BE2C (cell line): ENCODE data around the gene ZNF569. TPM values are rescaled to one million over a fixed set of nuclear protein-coding genes. Genes with fewer than 3 reads are reported as not detected.

Source experiments
- DNase-seq: peaks from one replicate; pipeline ENCODE4 v3.0.0-alpha.2; 2020
- H3K27me3 ChIP-seq: fragments of 250-450 bp; sonication (Bioruptor Pico); 2 replicates; pipeline ENCODE4 v1.5.1; 2020; ENCODE audit warnings: mild to moderate bottlenecking
- H3K36me3 ChIP-seq: fragments of 250-450 bp; sonication (Bioruptor Pico); 2 replicates; pipeline ENCODE4 v1.5.1; 2020; ENCODE audit warnings: mild to moderate bottlenecking
- H3K4me1 ChIP-seq: fragments of 250-450 bp; sonication (Bioruptor Pico); 2 replicates; pipeline ENCODE4 v1.5.1; 2020
- H3K4me3 ChIP-seq: 2 replicates; pipeline ENCODE4 v1.5.1; 2011; ENCODE audit warnings: low read depth, low read length
- H3K9me3 ChIP-seq: fragments of 250-450 bp; sonication (Bioruptor Pico); 2 replicates; pipeline ENCODE4 v1.5.1; 2020
- polyA plus RNA-seq: library from polyadenylated mRNA; unstranded; fragments of >200 nt; gene quantifications from one replicate; pipeline ENCODE4 v1.2.1, GENCODE V29; 2012; ENCODE audit warnings: low read depth, missing spikeins; ENCODE audit not compliant: insufficient read length, insufficient read depth
- TF ChIP-seq, protein P1 (sequence below): IDR thresholded peaks from 2 replicates; pipeline ENCODE4 v1.5.1; 2012; ENCODE audit warnings: mild to moderate bottlenecking, low read depth, low read length

ZNF569 gene
- polyA plus RNA-seq = 4.2 TPM

DNA sequence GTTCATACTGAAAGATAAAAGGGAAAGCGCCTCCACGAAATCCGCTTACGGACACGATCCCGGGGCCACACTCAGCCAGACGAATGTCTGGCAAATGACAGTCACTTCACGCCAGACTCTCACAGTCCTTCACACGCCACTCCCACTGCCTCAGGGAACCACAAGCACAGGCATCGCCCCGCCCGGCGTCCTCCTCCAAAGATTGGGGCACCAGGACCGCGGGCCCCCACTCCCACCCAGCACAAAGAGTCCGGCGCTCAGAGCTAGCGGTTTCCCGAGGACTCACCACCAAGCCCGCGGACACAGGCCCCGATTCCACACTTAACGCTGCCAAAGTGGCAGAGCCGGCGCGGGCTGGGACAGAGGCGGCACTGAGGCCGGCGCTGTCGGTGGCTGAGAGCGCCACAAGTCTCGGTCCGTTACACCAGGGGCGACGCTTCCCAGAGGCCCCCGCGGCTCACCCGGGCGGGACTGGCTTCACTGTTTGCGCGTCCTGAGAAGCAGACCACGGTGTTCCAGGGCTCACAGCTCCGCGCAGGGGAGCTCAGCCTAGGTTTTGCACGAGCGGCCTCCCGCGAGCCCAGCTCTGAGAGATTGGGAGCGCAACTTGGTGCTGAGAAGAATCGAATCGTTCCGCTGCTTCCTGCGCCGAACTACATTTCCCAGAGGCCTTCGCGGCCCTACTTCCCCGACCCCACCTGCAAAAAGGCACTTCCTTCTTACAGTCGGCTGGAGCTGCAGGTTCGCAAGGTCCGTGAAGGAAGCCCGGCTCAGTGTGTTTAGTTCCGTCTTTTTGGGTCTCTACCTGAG is at the start of gene ZNF569:
TSS of gene ZNF569 (minus strand) at position 647 of the 810 bp plus-strand sequence. CDS start 22,523 bp downstream, outside the sequence.
- H3K36me3 ChIP-seq = peaks cover 25% of the 10 kb centered on the region
- H3K4me1 ChIP-seq = no peaks in the 10 kb centered on the region
- peak; percentile 86 for DNase-seq
- no peaks in the 10 kb centered on the region for H3K27me3 ChIP-seq
- TF ChIP-seq, protein P1, sequence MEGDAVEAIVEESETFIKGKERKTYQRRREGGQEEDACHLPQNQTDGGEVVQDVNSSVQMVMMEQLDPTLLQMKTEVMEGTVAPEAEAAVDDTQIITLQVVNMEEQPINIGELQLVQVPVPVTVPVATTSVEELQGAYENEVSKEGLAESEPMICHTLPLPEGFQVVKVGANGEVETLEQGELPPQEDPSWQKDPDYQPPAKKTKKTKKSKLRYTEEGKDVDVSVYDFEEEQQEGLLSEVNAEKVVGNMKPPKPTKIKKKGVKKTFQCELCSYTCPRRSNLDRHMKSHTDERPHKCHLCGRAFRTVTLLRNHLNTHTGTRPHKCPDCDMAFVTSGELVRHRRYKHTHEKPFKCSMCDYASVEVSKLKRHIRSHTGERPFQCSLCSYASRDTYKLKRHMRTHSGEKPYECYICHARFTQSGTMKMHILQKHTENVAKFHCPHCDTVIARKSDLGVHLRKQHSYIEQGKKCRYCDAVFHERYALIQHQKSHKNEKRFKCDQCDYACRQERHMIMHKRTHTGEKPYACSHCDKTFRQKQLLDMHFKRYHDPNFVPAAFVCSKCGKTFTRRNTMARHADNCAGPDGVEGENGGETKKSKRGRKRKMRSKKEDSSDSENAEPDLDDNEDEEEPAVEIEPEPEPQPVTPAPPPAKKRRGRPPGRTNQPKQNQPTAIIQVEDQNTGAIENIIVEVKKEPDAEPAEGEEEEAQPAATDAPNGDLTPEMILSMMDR = no peak
- H3K9me3 ChIP-seq = 0 out of 2 replicates have a peak, but pooled peaks cover 3% of the 10 kb centered on the region
- H3K4me3 ChIP-seq = peak within 1 kb of the TSS; percentile 95

DNA sequence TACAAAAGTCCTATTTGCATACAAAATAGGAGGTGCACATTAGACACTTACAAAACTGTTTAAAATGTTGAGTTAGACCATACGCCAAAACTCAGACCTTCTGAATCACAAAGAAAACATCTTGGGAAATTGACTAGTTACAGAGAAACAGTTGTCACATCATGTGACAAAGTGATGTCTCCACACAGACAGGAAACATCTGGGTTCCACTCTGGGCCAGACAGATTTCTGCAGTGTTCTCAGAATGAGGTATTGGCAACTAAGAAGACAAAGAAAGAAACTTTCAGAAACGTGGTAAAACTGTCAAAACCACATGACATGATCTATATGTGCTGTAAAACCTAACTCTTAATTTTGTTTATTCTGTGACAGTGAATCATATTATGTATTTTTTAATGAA is 46.2 kb upstream of the ZNF569 start:
- TF ChIP-seq, protein P1 = no peak
- H3K4me3 ChIP-seq = no peak overlapping the region
- no peak for DNase-seq
- no peaks in the 10 kb centered on the region for H3K9me3 ChIP-seq
- H3K36me3 ChIP-seq = no peaks in the 10 kb centered on the region
- H3K4me1 ChIP-seq = no peaks in the 10 kb centered on the region
- H3K27me3 ChIP-seq = no peaks in the 10 kb centered on the region

DNA sequence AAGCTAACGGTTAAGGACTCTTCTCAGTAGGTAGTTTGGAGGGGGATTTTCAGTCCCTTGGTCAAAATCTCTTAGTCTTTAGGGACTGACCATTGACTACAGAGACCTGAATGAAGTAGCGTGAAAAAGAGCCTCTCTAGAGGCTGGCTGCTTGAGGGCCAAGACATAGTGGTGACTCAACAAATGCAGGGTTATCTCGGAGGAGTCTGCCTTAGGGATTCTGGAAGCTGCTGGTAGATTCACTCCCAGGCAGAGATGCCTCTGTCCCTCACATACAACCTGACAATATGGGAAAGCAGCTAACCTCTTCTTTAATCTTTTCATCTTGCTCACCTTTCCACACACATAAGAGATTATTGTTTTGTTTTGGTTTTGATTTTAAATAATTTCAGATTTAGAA is 44.6 kb upstream of the ZNF569 start:
- H3K9me3 ChIP-seq = peaks cover 5% of the 10 kb centered on the region; the same call in 1 of the 2 replicates
- DNase-seq = no peak
- TF ChIP-seq, protein P1 = no peak
- H3K36me3 ChIP-seq = no peaks in the 10 kb centered on the region
- no peak overlapping the region for H3K4me3 ChIP-seq
- H3K27me3 ChIP-seq = peaks cover 3% of the 10 kb centered on the region; the same call in 1 of the 2 replicates
- H3K4me1 ChIP-seq = no peaks in the 10 kb centered on the region

DNA sequence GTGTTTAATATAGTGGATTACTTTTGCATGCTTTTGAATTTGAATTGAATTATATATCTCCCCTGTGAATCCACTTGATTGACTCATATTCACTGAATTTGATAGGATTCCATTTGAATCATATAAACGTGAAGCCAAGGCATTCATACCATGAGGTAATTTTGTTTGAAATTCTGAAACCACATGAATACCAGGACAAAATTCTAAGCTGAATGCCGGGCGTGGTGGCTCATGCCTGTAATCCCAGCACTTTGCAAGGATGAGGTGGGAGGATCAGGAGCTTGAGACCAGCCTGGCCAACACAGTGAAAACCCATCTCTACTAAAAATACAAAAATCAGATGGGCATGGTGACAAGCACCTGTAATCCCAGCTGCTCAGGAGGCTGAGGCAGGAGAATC is 43.9 kb upstream of the ZNF569 start:
- Histone ChIP-seq H3K27me3 (peaks cover 4% of the 10 kb centered on the region; the same call in 1 of the 2 replicates), H3K36me3 (no peaks in the 10 kb centered on the region), H3K4me1 (no peaks in the 10 kb centered on the region), H3K4me3 (no peak overlapping the region), H3K9me3 (peaks cover 5% of the 10 kb centered on the region; the same call in 1 of the 2 replicates)
- TF ChIP-seq, protein P1 = no peak
- DNase-seq = no peak

DNA sequence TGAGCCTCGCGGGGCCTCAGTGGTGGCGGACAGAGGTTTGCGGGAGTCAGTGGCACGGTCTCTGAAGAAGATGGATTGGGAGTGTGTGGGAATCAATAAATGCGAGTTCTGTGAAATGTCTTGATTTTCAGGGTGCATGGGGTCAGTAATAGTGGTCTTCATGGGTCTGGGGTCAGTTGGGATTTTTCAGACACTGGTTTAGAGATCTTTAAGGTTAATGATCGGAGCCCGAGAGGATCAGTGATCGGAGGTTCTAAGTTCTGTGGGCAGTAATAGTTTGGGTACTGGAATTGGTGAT is 39.9 kb upstream of the ZNF569 start:
- no peaks in the 10 kb centered on the region for H3K4me1 ChIP-seq
- peaks cover 5% of the 10 kb centered on the region; the same call in 1 of the 2 replicates for H3K9me3 ChIP-seq
- H3K27me3 ChIP-seq = peaks cover 4% of the 10 kb centered on the region; the same call in 1 of the 2 replicates
- peak overlapping the region; percentile 87 for H3K4me3 ChIP-seq
- TF ChIP-seq, protein P1 = no peak
- H3K36me3 ChIP-seq = no peaks in the 10 kb centered on the region
- DNase-seq = no peak
